Skeletal muscle satellite cell (primary cell): Measurements from ENCODE around the gene TMEM151B.

Experiments used
- H3K27me3 ChIP-seq: 2 replicates; pipeline ENCODE4 v1.7.0; 2013; ENCODE audit warnings: low read length; ENCODE audit not compliant: control insufficient read depth, insufficient read depth
- H3K36me3 ChIP-seq: 2 replicates; pipeline ENCODE4 v1.7.0; 2013; ENCODE audit warnings: mild to moderate bottlenecking, control low read depth, low read length; ENCODE audit not compliant: insufficient read depth
- H3K4me1 ChIP-seq: 2 replicates; pipeline ENCODE4 v1.7.0; 2013; ENCODE audit warnings: low read length; ENCODE audit not compliant: control insufficient read depth, insufficient read depth
- H3K4me2 ChIP-seq: 2 replicates; pipeline ENCODE4 v1.7.0; 2013; ENCODE audit warnings: mild to moderate bottlenecking, low read length
- H3K4me3 ChIP-seq: 2 replicates; pipeline ENCODE4 v1.7.0; 2013; ENCODE audit warnings: low read length
- H3K9ac ChIP-seq: 2 replicates; pipeline ENCODE4 v1.7.0; 2013; ENCODE audit warnings: mild to moderate bottlenecking, low read depth, low read length, moderate library complexity
- H3K9me3 ChIP-seq: replicated peaks from 2 replicates; pipeline ENCODE4 v1.7.0; 2013; ENCODE audit warnings: mild to moderate bottlenecking, control low read depth, low read length

Gene TMEM151B

GRCh38 chr6:44278315-44278714 lies 8.1 kb downstream of the TMEM151B start:
- Histone ChIP-seq H3K9ac (no peak overlapping the region), H3K4me2 (no peak overlapping the region), H3K27me3 (peaks cover 61% of the 10 kb centered on the region), H3K4me1 (peaks cover 3% of the 10 kb centered on the region), H3K9me3 (no peaks in the 10 kb centered on the region), H3K36me3 (no peaks in the 10 kb centered on the region), H3K4me3 (no peak overlapping the region)

DNA sequence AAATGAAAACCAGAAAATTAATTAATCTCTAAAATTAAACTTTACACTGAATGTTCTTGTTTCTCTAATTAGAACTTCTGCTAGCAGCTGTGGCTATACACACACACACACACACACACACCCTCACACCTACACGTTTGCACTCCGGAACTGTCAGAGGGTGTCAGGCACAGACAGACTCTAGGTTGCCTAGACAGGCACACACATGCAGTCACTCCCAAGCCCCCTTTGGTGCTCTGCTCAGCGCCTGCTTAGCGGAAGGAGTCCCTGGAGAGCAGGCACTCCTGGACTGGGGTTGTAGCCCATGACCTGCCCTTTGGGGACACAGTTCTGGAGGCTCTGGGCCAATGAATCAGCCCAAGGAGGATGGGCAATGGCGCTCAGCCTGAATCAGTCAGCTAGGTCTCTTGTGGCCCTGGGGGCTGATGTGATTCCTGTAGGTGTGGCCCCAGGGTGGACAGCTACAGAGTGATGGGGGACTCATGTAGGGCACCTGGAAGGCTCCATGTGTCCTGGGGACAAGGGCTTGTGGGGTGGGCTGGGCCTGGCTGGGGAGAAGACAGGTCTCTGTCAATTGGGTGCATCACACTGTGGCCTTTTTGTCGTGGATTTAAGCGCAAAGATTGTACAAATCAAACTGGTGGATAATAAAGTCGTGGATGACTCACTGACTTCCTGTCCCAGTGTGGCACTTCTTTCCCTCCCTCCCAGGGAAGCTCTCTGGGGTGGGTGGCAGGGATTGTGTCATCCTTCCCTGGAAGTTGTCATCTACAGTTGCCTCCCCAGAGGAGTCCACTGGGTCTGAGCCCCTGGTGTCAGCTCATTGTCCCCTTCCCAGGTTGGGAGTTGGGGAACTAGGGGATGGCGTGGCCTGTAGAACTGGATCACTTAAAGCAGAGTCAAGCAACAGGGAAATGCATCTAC lies 8.8 kb downstream of the TMEM151B start:
- no peaks in the 10 kb centered on the region for H3K36me3 ChIP-seq
- peaks cover 3% of the 10 kb centered on the region for H3K4me1 ChIP-seq
- peaks cover 63% of the 10 kb centered on the region for H3K27me3 ChIP-seq
- no peak overlapping the region for H3K4me3 ChIP-seq
- no peak overlapping the region for H3K9ac ChIP-seq
- no peak overlapping the region for H3K4me2 ChIP-seq
- H3K9me3 ChIP-seq: no peaks in the 10 kb centered on the region

GRCh38 chr6:44284121-44284520 lies 13.9 kb downstream of the TMEM151B start:
- H3K27me3 ChIP-seq: peaks cover 76% of the 10 kb centered on the region
- H3K4me1 ChIP-seq: no peaks in the 10 kb centered on the region
- H3K4me2 ChIP-seq: no peak overlapping the region

GRCh38 chr6:44284867-44285266 lies 14.6 kb downstream of the TMEM151B start:
- Histone ChIP-seq H3K9ac (no peak overlapping the region), H3K4me3 (no peak overlapping the region), H3K36me3 (no peaks in the 10 kb centered on the region), H3K9me3 (no peaks in the 10 kb centered on the region), H3K4me2 (no peak overlapping the region), H3K27me3 (peaks cover 77% of the 10 kb centered on the region), H3K4me1 (no peaks in the 10 kb centered on the region)

More at GRCh38 chr6:44284121-44284520, 13.9 kb downstream of the TMEM151B start:
- no peak overlapping the region for H3K9ac ChIP-seq
- H3K9me3 ChIP-seq: no peaks in the 10 kb centered on the region
- no peak overlapping the region for H3K4me3 ChIP-seq
- H3K36me3 ChIP-seq: no peaks in the 10 kb centered on the region

DNA sequence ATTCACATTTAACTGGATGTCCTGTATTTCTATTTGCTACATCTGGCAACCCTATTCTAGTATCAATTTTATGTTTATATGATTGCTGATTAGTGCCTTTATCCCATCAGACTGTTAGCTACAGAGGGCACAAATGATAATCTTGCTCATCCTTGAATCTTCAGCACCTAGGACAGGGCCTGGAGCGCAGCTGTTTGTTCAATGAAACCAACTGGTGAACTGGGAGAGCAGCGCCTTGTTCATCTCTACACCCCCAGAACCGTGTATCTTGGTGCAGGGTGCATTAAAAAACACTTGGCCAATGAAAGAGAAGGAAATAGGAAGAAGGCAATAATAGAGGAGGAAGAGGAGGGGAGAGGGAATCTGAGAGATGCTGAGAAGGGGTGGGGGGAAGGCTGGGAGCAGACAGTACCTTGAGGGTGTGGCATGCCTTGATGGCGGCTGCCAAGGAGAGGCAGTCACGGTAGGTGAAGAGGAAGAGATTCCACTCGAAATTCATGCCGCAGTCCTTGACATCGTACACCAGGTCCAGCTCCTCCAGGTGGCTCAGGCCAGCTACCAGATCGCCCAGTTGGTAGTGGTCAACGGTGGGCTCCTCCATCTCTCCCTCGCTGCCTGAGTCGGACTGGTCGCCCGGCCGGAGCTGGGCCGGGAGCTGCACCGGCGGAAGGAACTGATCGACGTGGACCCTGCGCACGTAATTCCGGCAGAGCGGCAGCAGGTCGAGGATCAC lies 15.5 kb downstream of the TMEM151B start:
- Histone ChIP-seq H3K9ac (no peak overlapping the region), H3K4me3 (no peak overlapping the region), H3K9me3 (no peaks in the 10 kb centered on the region), H3K4me2 (no peak overlapping the region), H3K4me1 (no peaks in the 10 kb centered on the region), H3K27me3 (peaks cover 80% of the 10 kb centered on the region), H3K36me3 (no peaks in the 10 kb centered on the region)

- Histone ChIP-seq H3K27me3 (peaks cover 79% of the 10 kb centered on the region), H3K4me2 (no peak overlapping the region), H3K4me1 (no peaks in the 10 kb centered on the region), H3K9ac (no peak overlapping the region), H3K9me3 (no peaks in the 10 kb centered on the region), H3K4me3 (no peak overlapping the region), H3K36me3 (no peaks in the 10 kb centered on the region)
These were observed 16.0 kb downstream of the TMEM151B start for GRCh38 chr6:44286285-44286565.

GRCh38 chr6:44286747-44287146 lies 16.5 kb downstream of the TMEM151B start:
- no peaks in the 10 kb centered on the region for H3K36me3 ChIP-seq
- H3K4me3 ChIP-seq: no peak overlapping the region
- no peak overlapping the region for H3K9ac ChIP-seq
- H3K4me2 ChIP-seq: no peak overlapping the region
- no peaks in the 10 kb centered on the region for H3K4me1 ChIP-seq
- no peaks in the 10 kb centered on the region for H3K9me3 ChIP-seq
- H3K27me3 ChIP-seq: peaks cover 85% of the 10 kb centered on the region

DNA sequence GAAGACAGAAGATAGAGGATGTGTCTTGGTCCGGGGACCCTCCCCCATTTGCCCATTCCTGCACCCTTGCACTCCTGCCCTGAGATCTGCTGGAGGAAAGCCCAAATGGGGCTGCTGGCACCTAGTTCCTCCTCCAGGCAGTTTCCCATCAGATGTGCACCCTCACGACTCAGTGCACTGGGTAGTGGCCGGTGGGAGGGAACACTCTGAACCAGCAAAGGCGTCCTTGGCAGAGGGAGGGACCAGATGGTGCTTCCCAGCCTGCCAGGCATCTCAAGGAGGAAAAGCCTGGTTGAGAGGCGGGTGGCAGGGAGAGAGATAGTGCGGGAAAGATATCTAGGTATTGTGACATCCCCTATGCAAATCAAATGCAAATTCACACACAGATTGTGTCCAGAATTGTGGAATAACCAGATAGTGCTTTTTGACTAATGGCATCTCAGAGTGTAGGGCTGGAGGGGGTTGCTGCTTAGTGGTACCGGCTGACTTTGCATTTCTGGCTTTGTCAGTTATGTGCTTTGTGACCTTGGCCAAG lies 19.5 kb downstream of the TMEM151B start:
- H3K4me3 ChIP-seq: no peak overlapping the region
- H3K4me1 ChIP-seq: no peaks in the 10 kb centered on the region
- no peak overlapping the region for H3K4me2 ChIP-seq
- H3K9me3 ChIP-seq: no peaks in the 10 kb centered on the region
- H3K36me3 ChIP-seq: no peaks in the 10 kb centered on the region
- H3K27me3 ChIP-seq: peaks cover 78% of the 10 kb centered on the region
- H3K9ac ChIP-seq: no peak overlapping the region

GRCh38 chr6:44291841-44292240 lies 21.6 kb downstream of the TMEM151B start:
- Histone ChIP-seq H3K4me2 (no peak overlapping the region), H3K9me3 (no peaks in the 10 kb centered on the region), H3K4me3 (no peak overlapping the region), H3K36me3 (no peaks in the 10 kb centered on the region), H3K9ac (no peak overlapping the region), H3K27me3 (peaks cover 81% of the 10 kb centered on the region), H3K4me1 (no peaks in the 10 kb centered on the region)

DNA sequence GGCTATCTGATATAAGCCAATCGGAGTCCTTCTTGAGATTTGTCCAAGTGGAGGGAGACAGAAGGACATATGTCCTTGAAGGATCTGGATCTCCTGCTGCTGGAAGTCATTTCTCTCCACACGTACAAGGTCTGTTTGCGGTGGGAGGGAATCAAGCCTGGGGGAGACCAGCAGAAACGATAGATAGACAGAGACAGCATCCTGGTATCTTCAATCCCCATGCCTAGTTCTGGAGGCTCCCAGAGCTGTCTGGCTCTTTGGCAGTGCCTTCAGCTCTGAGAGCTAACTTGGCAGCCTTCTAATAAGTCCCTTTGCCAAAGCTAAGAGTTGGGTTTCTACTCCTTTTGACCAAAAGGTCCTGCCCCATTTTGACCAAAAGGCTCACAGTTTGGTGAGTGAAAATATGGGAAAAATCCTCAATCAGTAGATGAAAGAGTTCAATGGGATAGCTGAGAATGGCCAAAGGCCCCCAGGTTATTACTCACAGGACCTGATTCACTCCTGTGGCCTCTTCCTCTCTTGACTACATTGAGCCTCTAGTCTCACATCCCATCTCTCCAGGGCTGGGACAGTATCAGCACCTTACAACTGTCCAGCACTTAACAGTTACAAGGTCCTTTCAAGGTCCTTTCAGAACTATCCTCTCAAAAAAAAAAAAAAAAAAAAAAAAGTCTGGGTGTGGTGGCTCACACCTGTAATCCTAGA lies 22.6 kb downstream of the TMEM151B start:
- Histone ChIP-seq H3K9ac (no peak overlapping the region), H3K4me1 (peaks cover 3% of the 10 kb centered on the region), H3K9me3 (no peaks in the 10 kb centered on the region), H3K4me3 (no peak overlapping the region), H3K36me3 (no peaks in the 10 kb centered on the region), H3K4me2 (no peak overlapping the region), H3K27me3 (peaks cover 81% of the 10 kb centered on the region)
